ENCODE measurements around the gene LRRC38. TPM values are rescaled to one million over a fixed set of nuclear protein-coding genes. Genes with fewer than 3 reads are reported as not detected.

LRRC38 gene
- total RNA-seq, 1 donor from 2014 or later: not detected

DNA sequence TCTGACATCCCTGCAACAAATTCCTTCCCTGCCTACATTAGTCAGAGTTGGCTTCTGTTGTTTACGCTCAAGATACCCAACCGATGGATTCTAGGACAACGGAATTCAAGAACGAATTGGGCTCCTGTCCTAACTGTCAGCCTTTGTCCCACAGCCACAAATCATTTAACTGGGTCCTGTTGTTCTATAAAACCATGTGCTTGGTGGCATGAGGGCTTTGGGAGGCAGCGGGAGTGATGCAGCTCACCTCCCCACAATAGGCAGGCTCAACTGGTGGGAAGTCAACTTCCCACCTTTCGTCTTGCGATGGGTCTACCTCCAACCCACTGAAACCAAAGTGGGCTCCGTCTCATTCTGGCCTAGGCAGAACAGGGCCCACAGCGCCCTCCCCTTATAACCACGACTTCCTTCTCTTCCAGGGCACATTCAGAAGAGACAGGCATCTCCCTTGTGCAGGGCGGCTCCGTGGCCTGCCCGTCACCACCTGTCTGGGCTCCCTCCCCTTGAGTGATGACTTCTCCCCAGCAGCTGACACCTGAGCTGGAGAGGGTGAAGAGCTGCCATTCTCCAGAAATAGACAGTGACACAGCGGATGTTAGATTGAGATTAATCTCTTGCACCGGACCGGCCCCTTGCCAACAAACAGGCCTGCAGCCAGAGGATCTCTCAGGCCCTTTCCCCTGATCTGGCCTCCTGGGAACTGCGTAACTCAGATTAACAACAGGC is 26.5 kb downstream of the LRRC38 start:
- H3K4me3 Mint-ChIP-seq: no peak overlapping the region
- intact Hi-C loops (cut with micrococcal nuclease): no loop called here

GRCh38 chr1:13483946-13484345 is 29.9 kb downstream of the LRRC38 start:
- Mint-ChIP-seq H3K36me3 (ENCODE audit: low read depth) (no peaks in the 10 kb centered on the region), H3K4me3 (no peak overlapping the region), H3K27ac (no peak overlapping the region), H3K27me3 (ENCODE audit: insufficient read depth) (peaks cover 17% of the 10 kb centered on the region), H3K4me1 (ENCODE audit: low read depth) (peaks cover 5% of the 10 kb centered on the region), H3K9me3 (no peaks in the 10 kb centered on the region)
- DNase-seq (ENCODE audit: low spot score): no peak
- intact Hi-C loops (cut with micrococcal nuclease): no loop called here

More for the DNA sequence above, 26.5 kb downstream of the LRRC38 start:
- H3K27ac Mint-ChIP-seq: no peak overlapping the region
- H3K27me3 Mint-ChIP-seq (ENCODE audit: insufficient read depth): peaks cover 11% of the 10 kb centered on the region
- no peak for DNase-seq (ENCODE audit: low spot score)
- H3K9me3 Mint-ChIP-seq: no peaks in the 10 kb centered on the region
- no peaks in the 10 kb centered on the region for H3K4me1 Mint-ChIP-seq (ENCODE audit: low read depth)
- no peaks in the 10 kb centered on the region for H3K36me3 Mint-ChIP-seq (ENCODE audit: low read depth)

DNA sequence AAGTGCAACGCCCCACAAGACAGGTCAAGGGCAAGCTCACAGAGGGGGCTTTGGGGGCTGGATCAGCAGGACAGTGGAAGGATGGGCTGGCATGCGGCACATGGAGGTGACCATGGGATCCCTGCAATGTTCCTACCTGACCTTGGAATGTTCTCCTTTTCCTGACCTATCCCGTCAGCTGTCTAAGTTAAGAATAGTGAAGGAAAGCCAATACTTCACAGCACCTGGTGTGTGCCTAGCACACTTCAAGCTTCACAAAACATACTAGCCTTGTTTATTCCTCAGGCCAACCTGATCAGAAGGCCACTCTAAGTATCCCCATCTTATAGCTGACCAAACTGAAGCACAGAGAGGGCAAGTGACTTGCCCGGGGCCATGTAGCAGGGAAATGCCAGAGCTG is 31.2 kb downstream of the LRRC38 start:
- Mint-ChIP-seq H3K27me3 (ENCODE audit: insufficient read depth) (peaks cover 11% of the 10 kb centered on the region), H3K27ac (no peak overlapping the region), H3K9me3 (no peaks in the 10 kb centered on the region), H3K4me3 (no peak overlapping the region), H3K36me3 (ENCODE audit: low read depth) (no peaks in the 10 kb centered on the region), H3K4me1 (ENCODE audit: low read depth) (peaks cover 6% of the 10 kb centered on the region)
- no peak for DNase-seq (ENCODE audit: low spot score)
- intact Hi-C loops (cut with micrococcal nuclease): no loop called here

DNA sequence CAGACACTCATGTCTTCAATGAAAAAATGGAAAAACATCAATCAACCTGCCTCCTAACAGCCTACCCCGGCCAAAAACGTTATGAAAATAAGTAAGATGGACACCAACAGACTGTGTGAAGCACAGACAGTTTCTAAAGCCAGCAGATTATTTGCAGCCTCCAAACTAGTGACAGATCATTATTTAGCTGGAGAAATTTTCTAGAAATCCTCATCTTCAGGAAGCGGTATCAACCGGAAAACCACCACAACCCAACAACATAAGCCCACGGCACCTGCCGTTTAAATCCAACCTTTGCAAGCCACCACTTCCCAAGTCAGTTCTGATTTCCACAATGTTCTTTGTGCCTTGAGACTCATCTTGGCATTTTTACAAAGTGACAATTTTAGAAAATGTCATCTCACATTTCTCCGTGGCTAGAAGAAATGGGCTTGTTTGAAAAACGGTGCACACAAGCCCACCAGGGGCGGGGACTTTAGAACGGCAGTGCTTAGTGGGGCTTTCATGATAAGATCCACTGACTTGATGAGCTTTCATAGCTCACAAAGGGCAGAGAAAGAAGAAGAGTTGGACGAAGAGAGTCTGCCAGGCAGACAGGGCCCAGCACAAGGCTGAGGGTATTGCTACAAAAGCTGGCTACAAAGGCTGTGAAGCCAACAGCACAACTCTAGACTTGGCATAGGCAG is 34.5 kb downstream of the LRRC38 start:
- Mint-ChIP-seq H3K27me3 (ENCODE audit: insufficient read depth) (peaks cover 5% of the 10 kb centered on the region), H3K4me3 (no peak overlapping the region), H3K9me3 (peaks cover 4% of the 10 kb centered on the region), H3K36me3 (ENCODE audit: low read depth) (no peaks in the 10 kb centered on the region), H3K4me1 (ENCODE audit: low read depth) (peaks cover 6% of the 10 kb centered on the region), H3K27ac (peak overlapping the region; percentile 52)
- intact Hi-C loops (cut with micrococcal nuclease): no loop called here
- no peak for DNase-seq (ENCODE audit: low spot score)

DNA sequence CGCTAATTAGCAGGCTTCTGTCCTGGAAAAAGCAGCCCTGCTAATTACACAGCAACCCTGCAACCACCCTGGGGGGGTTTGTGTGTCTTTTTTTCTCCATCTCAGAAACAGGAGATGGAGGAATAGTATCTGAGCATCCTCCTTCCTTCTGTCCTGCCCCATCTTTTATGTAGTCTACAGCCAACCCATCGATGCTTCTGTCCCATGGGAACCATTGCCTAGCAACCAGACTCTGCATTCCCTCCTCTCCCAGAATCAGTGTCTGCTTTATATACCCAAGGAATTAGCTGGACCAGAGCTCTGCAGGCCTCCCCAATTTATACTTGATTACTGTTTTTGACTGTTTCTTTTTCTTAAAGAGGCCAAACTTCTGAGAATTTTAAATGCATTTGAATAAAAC is 35.1 kb downstream of the LRRC38 start:
- H3K27ac Mint-ChIP-seq: no peak overlapping the region
- H3K36me3 Mint-ChIP-seq (ENCODE audit: low read depth): no peaks in the 10 kb centered on the region
- H3K27me3 Mint-ChIP-seq (ENCODE audit: insufficient read depth): peaks cover 5% of the 10 kb centered on the region
- no peak for DNase-seq (ENCODE audit: low spot score)
- H3K9me3 Mint-ChIP-seq: peaks cover 4% of the 10 kb centered on the region
- H3K4me3 Mint-ChIP-seq: no peak overlapping the region
- intact Hi-C loops (cut with micrococcal nuclease): no loop called here
- peaks cover 6% of the 10 kb centered on the region for H3K4me1 Mint-ChIP-seq (ENCODE audit: low read depth)

DNA sequence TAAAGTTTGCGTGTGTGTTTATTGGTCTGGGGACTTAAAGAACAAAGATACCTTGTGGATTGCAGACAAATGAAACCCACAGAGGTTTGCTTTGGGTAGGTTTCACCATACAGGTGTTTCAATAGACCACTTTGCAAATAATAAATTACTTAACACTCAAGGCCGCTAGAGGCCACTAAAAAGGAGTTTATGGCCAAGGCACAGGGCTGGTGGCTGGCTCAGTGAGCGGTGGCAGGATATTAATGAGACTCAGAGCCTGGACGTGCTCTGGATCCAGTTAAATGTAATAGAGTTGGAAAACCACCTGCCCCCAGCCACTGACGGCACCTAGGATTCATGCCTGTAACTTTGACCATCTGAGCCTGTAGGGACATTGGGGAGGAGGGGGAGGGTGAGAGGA is 44.5 kb downstream of the LRRC38 start:
- Mint-ChIP-seq H3K27me3 (ENCODE audit: insufficient read depth) (no peaks in the 10 kb centered on the region), H3K36me3 (ENCODE audit: low read depth) (no peaks in the 10 kb centered on the region), H3K9me3 (no peaks in the 10 kb centered on the region), H3K27ac (no peak overlapping the region), H3K4me3 (no peak overlapping the region), H3K4me1 (ENCODE audit: low read depth) (no peaks in the 10 kb centered on the region)
- no peak for DNase-seq (ENCODE audit: low spot score)
- intact Hi-C loops (cut with micrococcal nuclease): no loop called here

GRCh38 chr1:13465515-13465914 is 48.3 kb downstream of the LRRC38 start:
- peaks cover 1% of the 10 kb centered on the region for H3K27me3 Mint-ChIP-seq (ENCODE audit: insufficient read depth)
- intact Hi-C loops (cut with micrococcal nuclease): no loop called here
- H3K9me3 Mint-ChIP-seq: no peaks in the 10 kb centered on the region
- no peaks in the 10 kb centered on the region for H3K4me1 Mint-ChIP-seq (ENCODE audit: low read depth)
- DNase-seq (ENCODE audit: low spot score): no peak
- H3K36me3 Mint-ChIP-seq (ENCODE audit: low read depth): no peaks in the 10 kb centered on the region
- no peak overlapping the region for H3K4me3 Mint-ChIP-seq
- no peak overlapping the region for H3K27ac Mint-ChIP-seq

- Mint-ChIP-seq H3K27me3 (ENCODE audit: insufficient read depth) (peaks cover 1% of the 10 kb centered on the region), H3K4me1 (ENCODE audit: low read depth) (no peaks in the 10 kb centered on the region), H3K27ac (no peak overlapping the region), H3K4me3 (no peak overlapping the region), H3K9me3 (no peaks in the 10 kb centered on the region), H3K36me3 (ENCODE audit: low read depth) (no peaks in the 10 kb centered on the region)
- intact Hi-C loops (cut with micrococcal nuclease): no loop called here
- no peak for DNase-seq (ENCODE audit: low spot score)
Observed at GRCh38 chr1:13462682-13463081, 51.1 kb downstream of the LRRC38 start.

DNA sequence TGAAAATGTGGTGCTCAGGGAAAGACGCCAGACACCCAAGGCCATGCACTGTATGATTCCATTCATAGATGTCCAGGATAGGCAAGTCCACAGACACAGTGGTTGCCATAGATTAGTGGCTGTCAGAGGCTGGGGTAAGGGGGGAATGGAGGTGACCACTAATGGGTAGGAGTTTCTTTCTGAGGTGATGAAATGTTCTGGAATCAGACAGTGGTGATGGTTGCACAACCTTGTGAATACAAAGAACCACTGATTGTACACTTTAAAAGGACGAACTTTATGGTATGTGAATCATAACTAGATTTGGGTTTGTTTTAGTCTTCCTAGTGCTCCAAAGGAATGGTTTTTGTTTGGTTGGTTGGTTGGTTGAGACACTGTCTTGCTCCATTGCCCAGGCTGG is 51.8 kb downstream of the LRRC38 start:
- no peak for DNase-seq (ENCODE audit: low spot score)
- H3K4me1 Mint-ChIP-seq (ENCODE audit: low read depth): no peaks in the 10 kb centered on the region
- no peaks in the 10 kb centered on the region for H3K9me3 Mint-ChIP-seq
- peaks cover 1% of the 10 kb centered on the region for H3K27me3 Mint-ChIP-seq (ENCODE audit: insufficient read depth)
- H3K27ac Mint-ChIP-seq: no peak overlapping the region
- no peak overlapping the region for H3K4me3 Mint-ChIP-seq
- H3K36me3 Mint-ChIP-seq (ENCODE audit: low read depth): no peaks in the 10 kb centered on the region
- intact Hi-C loops (cut with micrococcal nuclease): no loop called here

GRCh38 chr1:13456904-13457532 is 56.8 kb downstream of the LRRC38 start:
- Mint-ChIP-seq H3K27ac (no peak overlapping the region), H3K4me3 (no peak overlapping the region), H3K36me3 (ENCODE audit: low read depth) (no peaks in the 10 kb centered on the region), H3K27me3 (ENCODE audit: insufficient read depth) (no peaks in the 10 kb centered on the region), H3K4me1 (ENCODE audit: low read depth) (no peaks in the 10 kb centered on the region), H3K9me3 (no peaks in the 10 kb centered on the region)
- no peak for DNase-seq (ENCODE audit: low spot score)
- intact Hi-C loops (cut with micrococcal nuclease): no loop called here

DNA sequence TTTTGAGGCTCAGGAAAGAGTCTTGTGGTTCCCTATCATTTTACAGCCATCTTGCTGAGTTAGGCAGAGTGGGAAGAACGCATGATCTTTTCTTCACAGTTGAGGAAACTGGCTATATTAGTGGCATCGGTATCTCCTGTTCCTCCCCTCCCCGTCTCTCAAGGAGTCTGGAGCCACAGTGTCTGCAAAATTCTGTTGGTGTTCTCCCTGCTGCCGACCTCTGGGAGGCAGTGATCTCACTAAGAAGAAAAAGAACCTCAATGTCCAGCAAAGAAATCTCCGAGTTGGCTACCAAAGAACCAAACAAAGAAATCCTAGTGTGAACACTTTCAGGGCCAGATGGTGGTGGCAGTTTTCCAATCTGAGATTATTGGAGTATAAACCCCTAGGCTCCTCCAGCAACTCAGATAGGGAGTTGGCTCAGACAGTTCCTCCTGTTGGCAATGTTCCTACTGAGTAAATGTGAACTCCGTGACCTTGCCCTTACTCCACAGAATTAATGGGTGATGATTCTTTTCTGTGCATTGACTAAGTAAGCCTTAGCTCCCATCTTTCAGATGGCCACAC is 62.3 kb downstream of the LRRC38 start:
- DNase-seq (ENCODE audit: low spot score): no peak
- no peaks in the 10 kb centered on the region for H3K36me3 Mint-ChIP-seq (ENCODE audit: low read depth)
- no peaks in the 10 kb centered on the region for H3K9me3 Mint-ChIP-seq
- H3K27ac Mint-ChIP-seq: no peak overlapping the region
- intact Hi-C loops (cut with micrococcal nuclease): no loop called here
- no peak overlapping the region for H3K4me3 Mint-ChIP-seq
- H3K4me1 Mint-ChIP-seq (ENCODE audit: low read depth): no peaks in the 10 kb centered on the region
- no peaks in the 10 kb centered on the region for H3K27me3 Mint-ChIP-seq (ENCODE audit: insufficient read depth)

GRCh38 chr1:13450204-13450603 is 63.6 kb downstream of the LRRC38 start:
- intact Hi-C loops (cut with micrococcal nuclease): no loop called here
- no peaks in the 10 kb centered on the region for H3K27me3 Mint-ChIP-seq (ENCODE audit: insufficient read depth)
- DNase-seq (ENCODE audit: low spot score): no peak
- H3K4me1 Mint-ChIP-seq (ENCODE audit: low read depth): no peaks in the 10 kb centered on the region
- H3K9me3 Mint-ChIP-seq: no peaks in the 10 kb centered on the region
- no peaks in the 10 kb centered on the region for H3K36me3 Mint-ChIP-seq (ENCODE audit: low read depth)
- H3K4me3 Mint-ChIP-seq: no peak overlapping the region
- no peak overlapping the region for H3K27ac Mint-ChIP-seq

DNA sequence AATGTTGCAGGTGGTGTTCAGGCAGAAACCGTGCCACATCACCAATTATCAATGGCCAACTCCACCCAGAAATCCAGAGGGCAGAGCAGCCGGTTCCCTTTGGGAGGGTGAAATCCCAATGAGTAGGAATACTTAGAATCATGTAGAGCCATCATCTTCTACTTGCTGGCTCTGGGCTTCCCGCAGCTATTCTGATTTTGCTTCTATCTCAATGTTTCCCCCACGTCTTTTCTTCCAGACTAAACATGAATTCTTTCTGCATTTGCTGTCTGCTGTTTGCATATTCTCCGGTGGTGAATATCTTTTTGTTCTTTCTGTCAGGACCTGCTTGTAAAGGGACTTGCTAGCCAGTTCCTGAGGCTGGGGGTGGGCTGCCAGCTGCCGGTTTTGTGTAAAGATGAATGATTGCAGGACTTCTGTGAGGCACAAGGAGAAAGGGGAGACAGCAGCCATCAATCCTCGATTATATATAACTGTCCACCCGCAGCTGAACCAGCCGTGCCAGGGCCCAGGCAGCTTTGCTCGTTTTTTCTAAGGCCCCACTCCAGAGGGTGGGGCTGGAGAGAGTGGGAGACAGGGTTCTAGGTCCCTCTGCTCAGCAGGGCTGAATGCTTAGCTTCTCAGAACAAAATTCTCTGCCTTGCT is 70.3 kb downstream of the LRRC38 start:
- no peak for DNase-seq (ENCODE audit: low spot score)
- no peaks in the 10 kb centered on the region for H3K4me1 Mint-ChIP-seq (ENCODE audit: low read depth)
- H3K36me3 Mint-ChIP-seq (ENCODE audit: low read depth): no peaks in the 10 kb centered on the region
- no peaks in the 10 kb centered on the region for H3K9me3 Mint-ChIP-seq
- H3K27me3 Mint-ChIP-seq (ENCODE audit: insufficient read depth): peaks cover 1% of the 10 kb centered on the region
- no peak overlapping the region for H3K27ac Mint-ChIP-seq
- intact Hi-C loops (cut with micrococcal nuclease): no loop called here
- H3K4me3 Mint-ChIP-seq: no peak overlapping the region

Measured in activated T-helper 1 cell treated with anti-CD3 and anti-CD28 coated beads, Interleukin-12 subunit alpha, Interleukin-12 subunit beta, Interleukin-2, Interleukin-4 antibody, amounts not matched to agents 30 ng/mL and 10 ng/mL and 1 ng/mL, durations not matched to agents 14 hours and 24 hours and 36 hours (primary cell).